H54 (cell line): Measurements from ENCODE around the gene EXOC2.
"Not testable (repeated sequence)": the region's sequence is repeated elsewhere in the genome, so short reads cannot be mapped to it uniquely, and the experiment has no call there.

Experiments
- DNase-seq: peaks from one replicate; pipeline ENCODE4 v3.0.0; 2011; ENCODE audit warnings: low spot score, mixed read lengths; ENCODE audit not compliant: insufficient read length
- FAIRE-seq: peaks from 3 replicates; lab custom pipeline; 2011; peaks lifted over from hg19 to GRCh38; lab: Jason Lieb, UNC
- POLR2A ChIP-seq: IDR thresholded peaks from 2 replicates; pipeline ENCODE4 v1.6.1; 2011; ENCODE audit warnings: low read depth, mild to moderate bottlenecking, low read length

EXOC2 gene

DNA sequence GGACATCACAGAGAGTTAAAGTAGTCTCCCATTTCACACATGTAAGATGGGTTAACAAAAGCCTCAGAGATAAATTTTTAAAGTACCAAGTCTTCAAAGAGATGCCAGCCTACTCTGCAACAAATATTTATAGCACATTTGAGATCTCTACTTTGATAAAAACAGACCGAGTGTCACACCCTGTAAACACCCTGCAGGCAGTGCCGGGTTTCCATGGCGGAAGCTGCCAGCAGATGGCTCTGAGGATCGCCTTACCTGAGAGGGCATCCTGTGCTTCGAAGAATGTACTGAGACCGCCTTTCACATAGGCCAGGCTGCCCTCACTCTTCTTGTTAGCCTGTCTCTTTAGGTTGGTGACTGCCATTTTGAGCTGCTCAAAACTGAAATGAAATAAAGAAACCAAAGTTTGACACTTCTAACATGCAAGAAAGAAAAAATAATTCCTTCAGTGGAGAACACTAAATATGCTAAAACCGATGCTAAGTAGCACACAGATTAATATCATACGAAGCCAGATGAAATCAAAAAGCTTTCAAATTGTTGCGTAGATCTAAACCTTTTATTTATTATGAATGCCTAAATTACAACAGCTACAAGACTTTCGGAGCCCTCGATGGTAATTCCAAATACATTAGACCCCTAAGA lies 75.4 kb downstream of the EXOC2 start:
- TF ChIP-seq POLR2A = no peak
- no peak for FAIRE-seq
- DNase-seq = no peak

GRCh38 chr6:613981-614380 lies 79.0 kb downstream of the EXOC2 start:
- no peak for FAIRE-seq
- TF ChIP-seq POLR2A = no peak
- no peak for DNase-seq

- FAIRE-seq (no peak), DNase-seq (no peak)
- no peak for TF ChIP-seq POLR2A
Observed at GRCh38 chr6:611928-612327, 81.0 kb downstream of the EXOC2 start.

DNA sequence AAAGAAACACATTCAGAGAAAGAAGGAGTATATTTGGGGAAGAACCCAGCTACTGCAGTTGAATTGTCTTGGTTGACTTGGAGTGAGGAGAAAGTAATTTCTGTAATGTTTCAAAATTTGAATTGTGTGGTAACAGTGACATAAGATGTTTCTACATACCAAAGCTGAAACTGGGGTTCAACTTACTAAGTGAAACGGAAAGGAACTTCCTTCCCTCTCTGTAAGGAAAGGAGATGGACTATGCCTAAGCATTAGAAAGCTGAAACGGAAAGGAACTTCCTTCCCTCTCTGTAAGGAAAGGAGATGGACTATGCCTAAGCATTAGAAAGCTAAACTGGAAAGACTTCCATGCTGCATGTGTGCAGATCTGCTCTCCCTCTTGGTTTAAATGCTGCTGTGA lies 82.1 kb downstream of the EXOC2 start:
- FAIRE-seq (no peak), DNase-seq (no peak)
- no peak for TF ChIP-seq POLR2A

GRCh38 chr6:609905-610304 lies 83.0 kb downstream of the EXOC2 start:
- DNase-seq (no peak), FAIRE-seq (no peak)
- no peak for TF ChIP-seq POLR2A

GRCh38 chr6:606829-607379 lies 86.0 kb downstream of the EXOC2 start:
- DNase-seq (no peak), FAIRE-seq (no peak)
- TF ChIP-seq POLR2A = no peak

DNA sequence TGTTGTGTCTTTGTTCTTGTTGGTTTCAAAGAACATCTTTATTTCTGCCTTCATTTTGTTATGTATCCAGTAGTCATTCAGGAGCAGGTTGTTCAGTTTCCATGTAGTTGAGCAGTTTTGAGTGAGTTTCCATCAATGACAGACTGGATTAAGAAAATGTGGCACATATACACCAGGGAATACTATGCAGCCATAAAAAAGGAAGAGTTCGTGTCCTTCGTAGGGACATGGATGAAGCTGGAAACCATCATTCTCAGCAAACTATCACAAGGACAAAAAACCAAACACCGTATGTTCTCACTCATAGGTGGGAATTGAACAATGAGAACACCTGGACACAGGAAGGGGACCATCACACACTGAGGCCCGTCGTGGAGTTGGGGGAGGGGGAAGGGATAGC lies 87.0 kb downstream of the EXOC2 start:
- not testable (repeated sequence) for FAIRE-seq, DNase-seq

- DNase-seq (no peak), FAIRE-seq (no peak)
- no peak for TF ChIP-seq POLR2A
Observed at GRCh38 chr6:604579-604978, 88.4 kb downstream of the EXOC2 start.

- no peak for TF ChIP-seq POLR2A
- FAIRE-seq (no peak), DNase-seq (no peak)
Observed at GRCh38 chr6:603265-603664, 89.7 kb downstream of the EXOC2 start.

- TF ChIP-seq POLR2A = no peak
- FAIRE-seq (no peak), DNase-seq (no peak)
Observed at GRCh38 chr6:599576-600448, 93.1 kb downstream of the EXOC2 start.

DNA sequence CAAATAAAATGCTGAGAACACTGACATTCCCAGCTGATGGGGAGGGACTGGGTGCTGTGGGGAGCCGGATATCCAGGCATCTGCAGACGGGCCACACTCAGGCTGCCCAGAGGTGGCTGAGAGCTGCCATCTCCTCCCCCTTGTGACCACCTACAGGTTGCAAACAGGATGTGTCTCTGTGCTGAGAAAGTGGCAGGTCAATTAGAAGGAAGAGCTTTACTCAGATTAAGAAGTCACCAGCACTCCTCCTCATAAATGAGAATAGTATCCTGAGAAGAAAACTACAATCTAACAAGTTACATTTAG lies 99.1 kb downstream of the EXOC2 start:
- DNase-seq = no peak
- FAIRE-seq = no peak
- no peak for TF ChIP-seq POLR2A

DNA sequence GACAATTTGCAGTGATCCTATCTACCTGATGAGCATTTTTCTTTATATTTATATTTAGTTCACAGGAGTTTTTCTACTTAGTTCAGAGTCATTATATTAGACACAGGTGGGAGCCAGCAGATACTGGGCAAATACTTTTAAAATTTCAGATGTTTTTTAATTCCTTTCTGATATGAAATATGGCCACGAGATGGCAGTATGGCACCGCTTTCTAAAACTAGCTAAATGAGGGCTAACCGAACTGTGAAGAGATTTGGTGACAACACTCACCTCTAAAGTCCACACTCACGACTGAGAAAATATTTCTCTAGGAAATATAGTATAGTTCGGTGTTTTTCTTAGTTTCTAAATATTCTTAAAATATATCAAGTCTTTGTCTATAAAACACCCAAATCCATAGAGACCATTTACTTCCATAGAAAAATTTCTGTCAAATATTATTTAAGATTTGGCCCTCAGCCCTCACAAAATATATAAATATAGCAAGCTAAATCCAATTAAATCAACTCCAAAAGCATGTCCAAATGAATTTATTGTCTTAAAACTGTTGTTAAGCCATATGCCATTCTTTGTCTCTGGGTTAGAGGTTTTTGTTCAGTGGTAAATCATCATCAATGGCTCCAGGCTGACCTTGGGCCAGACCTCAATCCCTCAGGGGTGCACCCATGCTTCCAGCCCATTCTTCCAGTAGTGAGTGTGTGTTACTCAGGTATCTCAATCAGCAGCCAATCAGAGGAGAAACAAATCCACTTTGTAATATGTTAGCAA lies 99.6 kb downstream of the EXOC2 start:
- peak; percentile 15 for DNase-seq
- FAIRE-seq = no peak
- no peak for TF ChIP-seq POLR2A

- no peak for FAIRE-seq
- TF ChIP-seq POLR2A = no peak
- no peak for DNase-seq
Observed at GRCh38 chr6:589090-589489, 103.8 kb downstream of the EXOC2 start.

DNA sequence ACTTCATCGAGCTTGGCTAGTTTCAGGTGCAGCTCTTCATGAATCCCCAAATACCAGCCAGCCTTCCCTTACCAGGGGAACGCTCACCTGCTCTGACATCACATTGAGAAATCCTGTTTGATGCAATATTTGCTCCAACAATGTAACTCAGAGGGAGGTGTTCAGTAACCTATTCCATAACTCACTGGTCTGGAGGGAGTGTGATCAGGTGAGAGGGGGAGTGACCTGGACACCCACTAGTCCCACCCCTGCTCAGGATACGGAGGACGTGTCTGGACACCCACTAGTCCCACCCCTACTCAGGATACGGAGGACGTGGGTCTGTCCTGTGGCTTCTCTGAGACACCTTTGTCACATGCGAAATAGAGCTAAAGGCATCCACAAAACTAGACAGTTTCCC lies 106.4 kb downstream of the EXOC2 start:
- DNase-seq (no peak), FAIRE-seq (no peak)
- TF ChIP-seq POLR2A = no peak
